Lung (tissue), 12 donors: Measurements from ENCODE around the gene RPL10A. TPM values are rescaled to one million over a fixed set of nuclear protein-coding genes. Genes with fewer than 3 reads are reported as not detected.

Source experiments
- ATAC-seq: fragments of 200-7000 bp; cut with Tn5 transposase; one replicate; pipeline ENCODE4 v1.9.1; 2020; ENCODE audit warnings: moderate number of reproducible peaks; ENCODE audit not compliant: insufficient read depth, low FRiP score
- DNase-seq, 3 donors: peaks; one replicate each; pipeline ENCODE4 v3.0.0-alpha.2; 2013 to 2017
- H3K27ac ChIP-seq, 2 donors: one replicate each; pipeline ENCODE4 v1.5.1; 2013; ENCODE audit warnings: mild to moderate bottlenecking in 2 of 2, moderate library complexity in 2 of 2, control low read depth in 1 of 2, inconsistent platforms in 1 of 2, low read depth in 1 of 2, low read length in 1 of 2
- H3K27me3 ChIP-seq, 3 donors: one replicate each; pipeline ENCODE4 v1.5.1; 2013; ENCODE audit warnings: low read length in 2 of 3; ENCODE audit not compliant: control insufficient read depth in 3 of 3, insufficient read depth in 3 of 3
- H3K36me3 ChIP-seq, 4 donors: one replicate each; pipeline ENCODE4 v1.5.1; 2013; ENCODE audit warnings: low read length in 4 of 4, mild to moderate bottlenecking in 1 of 4, moderate library complexity in 1 of 4; ENCODE audit not compliant: control insufficient read depth in 4 of 4, insufficient read depth in 4 of 4
- H3K4me1 ChIP-seq, 5 donors: one replicate each; pipeline ENCODE4 v1.5.1; 2013; ENCODE audit warnings: low read length in 5 of 5, mild to moderate bottlenecking in 2 of 5, moderate library complexity in 1 of 5; ENCODE audit not compliant: control insufficient read depth in 5 of 5, insufficient read depth in 5 of 5
- H3K4me3 ChIP-seq: one replicate; pipeline ENCODE4 v1.5.1; 2013; ENCODE audit warnings: mild to moderate bottlenecking, control low read depth, moderate library complexity
- H3K9ac ChIP-seq, 2 donors: one replicate each; pipeline ENCODE4 v1.5.1; 2013; ENCODE audit warnings: low read length in 2 of 2, control low read depth in 1 of 2; ENCODE audit not compliant: insufficient read depth in 1 of 2
- H3K9me3 ChIP-seq, 4 donors: one replicate each; pipeline ENCODE4 v1.5.1; 2013; ENCODE audit warnings: low read length in 3 of 4, mild to moderate bottlenecking in 1 of 4, moderate library complexity in 1 of 4; ENCODE audit not compliant: control insufficient read depth in 4 of 4, insufficient read depth in 3 of 4
- WGBS, 2 donors: extraction: QIAGEN DNeasy Blood & Tissue Kit; methylation state at CpG; one replicate each; pipeline ENCODE4 v1.1.7; 2013; 5-methylcytosine and 5-hydroxymethylcytosine counted together
- polyA plus RNA-seq, 2 donors: library from polyadenylated mRNA; stranded (reverse); fragments of 200-250 nt; gene quantifications; one replicate each; pipeline ENCODE4 v1.2.1, GENCODE V29; 2013
- total RNA-seq, 2 donors: library from RNA; depleted of rRNA in 1 of 2; stranded (reverse); fragments of >200 nt in 1 of 2; gene quantifications; one replicate each; pipeline ENCODE4 v1.2.1, GENCODE V29; 2014 to 2021
- TF ChIP-seq, protein P1 (sequence below): IDR thresholded peaks from 2 replicates; pipeline ENCODE4 v1.5.1; 2012; ENCODE audit warnings: mild to moderate bottlenecking; ENCODE audit errors: control extremely low read depth, extremely low read depth
- donor health status: control.
- donor health status: control.
- donor health status: Bipolar disorder and iron deficiency.
- donor health status: healthy.
- donor health status: DM: yes; HTN: yes; CAD: no.

The RPL10A gene
- total and polyA plus RNA-seq, 4 donors = 986 to 1,885 (median 1,426) TPM

DNA sequence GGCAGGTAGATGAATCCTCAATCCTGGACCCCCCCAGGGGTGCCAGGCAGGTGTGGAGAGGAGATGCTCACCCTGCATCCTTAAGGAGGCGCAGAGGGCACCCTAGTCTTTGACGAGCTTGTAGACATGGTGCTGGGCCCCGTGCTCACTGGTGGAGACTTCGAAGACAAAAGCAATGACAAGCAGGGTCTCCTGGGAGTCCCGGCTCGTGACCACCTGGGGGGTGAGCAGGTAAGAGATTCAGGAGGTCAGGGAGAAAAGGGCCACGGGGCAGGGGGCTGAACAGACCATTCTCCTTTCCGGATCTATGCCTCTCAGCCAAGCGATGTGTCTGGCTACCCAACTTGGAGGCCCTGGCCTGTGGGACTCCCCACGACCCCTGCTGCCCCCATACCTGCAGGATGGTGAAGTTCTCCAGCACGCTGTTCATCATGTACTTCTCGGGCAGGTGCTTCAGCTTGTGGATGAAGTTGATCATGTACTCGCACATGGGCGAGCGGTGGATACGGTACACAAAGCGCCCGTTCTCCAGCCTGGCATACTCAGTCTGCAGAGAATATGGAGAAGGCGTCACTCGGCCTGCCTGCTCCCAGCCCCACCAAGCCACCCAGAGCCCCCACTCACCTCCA, 6.9 kb downstream of the RPL10A start:
- no peak for ATAC-seq
- peaks cover 0 to 49% (median 28%) of the 10 kb centered on the region in 4 donors for H3K36me3 ChIP-seq
- WGBS, 2 donors = 95 to 96% methylated on average over 20 of the region's 20 CpGs

DNA sequence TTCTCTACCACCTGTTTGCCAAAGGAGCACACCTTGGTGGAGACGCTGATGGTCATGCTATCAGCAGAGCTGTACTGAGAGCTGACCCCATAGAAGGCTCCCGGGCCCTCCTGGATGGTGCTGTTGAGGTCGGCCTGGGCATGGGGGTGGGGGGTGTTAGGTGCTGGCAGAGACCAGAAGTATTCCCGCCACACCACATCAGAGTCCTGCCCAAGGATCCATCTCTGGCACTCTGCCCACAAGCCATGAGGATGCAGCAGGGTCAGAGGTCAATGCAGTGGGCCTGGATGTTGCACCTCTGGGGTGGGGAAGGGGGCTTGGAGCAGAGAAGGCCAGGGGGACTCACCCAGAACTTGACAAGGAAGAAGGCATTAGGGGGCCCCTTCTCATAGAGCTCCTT, 7.4 kb downstream of the RPL10A start:
- TF ChIP-seq, protein P1, sequence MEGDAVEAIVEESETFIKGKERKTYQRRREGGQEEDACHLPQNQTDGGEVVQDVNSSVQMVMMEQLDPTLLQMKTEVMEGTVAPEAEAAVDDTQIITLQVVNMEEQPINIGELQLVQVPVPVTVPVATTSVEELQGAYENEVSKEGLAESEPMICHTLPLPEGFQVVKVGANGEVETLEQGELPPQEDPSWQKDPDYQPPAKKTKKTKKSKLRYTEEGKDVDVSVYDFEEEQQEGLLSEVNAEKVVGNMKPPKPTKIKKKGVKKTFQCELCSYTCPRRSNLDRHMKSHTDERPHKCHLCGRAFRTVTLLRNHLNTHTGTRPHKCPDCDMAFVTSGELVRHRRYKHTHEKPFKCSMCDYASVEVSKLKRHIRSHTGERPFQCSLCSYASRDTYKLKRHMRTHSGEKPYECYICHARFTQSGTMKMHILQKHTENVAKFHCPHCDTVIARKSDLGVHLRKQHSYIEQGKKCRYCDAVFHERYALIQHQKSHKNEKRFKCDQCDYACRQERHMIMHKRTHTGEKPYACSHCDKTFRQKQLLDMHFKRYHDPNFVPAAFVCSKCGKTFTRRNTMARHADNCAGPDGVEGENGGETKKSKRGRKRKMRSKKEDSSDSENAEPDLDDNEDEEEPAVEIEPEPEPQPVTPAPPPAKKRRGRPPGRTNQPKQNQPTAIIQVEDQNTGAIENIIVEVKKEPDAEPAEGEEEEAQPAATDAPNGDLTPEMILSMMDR = no peak
- 84 to 85% methylated on average over 4 of the region's 4 CpGs for WGBS, 2 donors
- Histone ChIP-seq H3K36me3 (peaks cover 0 to 45% (median 25%) of the 10 kb centered on the region in 4 donors), H3K4me3 (no peak overlapping the region), H3K9me3 (no peaks in the 10 kb centered on the region), H3K27ac (no peak overlapping the region), H3K27me3 (no peaks in the 10 kb centered on the region), H3K4me1 (peaks cover 0 to 2% (median 1%) of the 10 kb centered on the region in 5 donors), H3K9ac (no peak overlapping the region)
- no peak for DNase-seq
- ATAC-seq = no peak

More for the DNA sequence above, 6.9 kb downstream of the RPL10A start:
- TF ChIP-seq, protein P1 = no peak
- DNase-seq = no peak
- H3K27ac ChIP-seq = no peak overlapping the region
- peaks cover 0 to 7% (median 3%) of the 10 kb centered on the region in 5 donors for H3K4me1 ChIP-seq
- no peaks in the 10 kb centered on the region for H3K9me3 ChIP-seq
- H3K27me3 ChIP-seq = no peaks in the 10 kb centered on the region
- no peak overlapping the region for H3K9ac ChIP-seq
- no peak overlapping the region for H3K4me3 ChIP-seq

DNA sequence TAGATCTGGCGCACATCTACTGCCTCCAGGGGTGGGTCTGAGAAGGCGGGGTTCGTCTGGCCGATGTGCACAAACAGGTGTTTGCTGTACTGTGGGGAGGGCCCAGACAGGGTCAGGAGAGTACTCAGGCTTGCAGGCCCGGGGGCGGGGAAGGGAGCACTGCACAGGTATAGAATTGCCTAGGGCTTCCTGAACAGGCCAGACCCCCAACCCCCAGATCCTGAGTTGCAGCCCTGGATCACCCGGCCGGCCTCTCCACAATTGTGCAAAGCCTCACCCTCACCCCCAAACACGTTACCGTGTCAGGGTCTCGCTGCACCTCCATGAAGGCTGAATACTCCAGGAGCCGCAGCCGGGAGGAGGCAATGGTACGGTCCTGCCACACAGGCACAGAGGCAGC, 7.8 kb downstream of the RPL10A start:
- DNase-seq = no peak
- H3K4me1 ChIP-seq = no peaks in the 10 kb centered on the region
- no peaks in the 10 kb centered on the region for H3K27me3 ChIP-seq
- no peak overlapping the region for H3K9ac ChIP-seq
- no peak overlapping the region for H3K27ac ChIP-seq
- no peak overlapping the region for H3K4me3 ChIP-seq
- no peak for ATAC-seq
- WGBS, 2 donors = 89 to 92% methylated on average over 14 of the region's 14 CpGs
- peaks cover 0 to 44% (median 22%) of the 10 kb centered on the region in 4 donors for H3K36me3 ChIP-seq
- no peaks in the 10 kb centered on the region for H3K9me3 ChIP-seq
- TF ChIP-seq, protein P1 = no peak

DNA sequence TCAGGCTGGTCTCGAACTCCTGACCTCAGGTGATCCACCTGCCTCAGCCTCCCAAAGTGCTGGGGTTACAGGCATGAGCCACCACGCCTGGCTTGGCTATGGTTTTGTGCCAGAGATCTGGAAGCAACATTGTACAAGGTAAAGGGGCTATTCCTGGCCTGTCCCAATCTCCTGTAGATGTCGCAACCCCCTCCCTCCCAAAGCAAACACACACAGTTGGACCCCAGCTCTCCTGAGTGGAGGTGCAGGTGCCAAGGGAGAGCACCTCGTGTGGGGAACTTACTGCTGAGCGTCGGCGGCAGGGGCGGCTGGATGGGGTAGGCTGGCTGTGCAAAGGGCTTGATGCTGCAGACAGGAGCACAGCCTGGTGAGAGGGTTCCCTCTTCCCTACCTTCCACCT, 8.8 kb downstream of the RPL10A start:
- Histone ChIP-seq H3K9me3 (no peaks in the 10 kb centered on the region), H3K27ac (no peak overlapping the region), H3K27me3 (no peaks in the 10 kb centered on the region), H3K4me1 (no peaks in the 10 kb centered on the region), H3K4me3 (no peak overlapping the region), H3K36me3 (peaks cover 0 to 40% (median 20%) of the 10 kb centered on the region in 4 donors), H3K9ac (no peak overlapping the region)
- DNase-seq = no peak
- 85 to 88% methylated on average over 8 of the region's 8 CpGs for WGBS, 2 donors
- no peak for ATAC-seq
- TF ChIP-seq, protein P1 = no peak
